ENCODE data around the gene TMEM59L. TPM values are rescaled to one million over a fixed set of nuclear protein-coding genes. Genes with fewer than 3 reads are reported as not detected.

The TMEM59L gene
- total and polyA plus RNA-seq, 9 of the 15 experiments (the other 6 are each of a cell fraction or from before 2014, with no cell fraction given) = 0.37 TPM; not detected in 8

- TF ChIP-seq ZMIZ1 (IDR thresholded peaks at IDR 0.05; ENCODE audit: low read depth in 2 of 2, low read length in 2 of 2) (no peak), ZSCAN29 (IDR thresholded peaks at IDR 0.05) (no peak), ZNF592 (IDR thresholded peaks at IDR 0.05) (peak; percentile 71; the same call in 1 of the 2 replicates), SAP30 (IDR thresholded peaks at IDR 0.05; ENCODE audit: borderline replicate concordance, insufficient read depth, low read depth, low read length, poor library complexity, severe bottlenecking) (peak; percentile 3), KLF6 (CRISPR knock-in tag; IDR thresholded peaks at IDR 0.05; ENCODE audit: borderline replicate concordance) (no peak), RFX1 (IDR thresholded peaks at IDR 0.05) (no peak), KLF16 (IDR thresholded peaks at IDR 0.05) (no peak), ZNF655 (CRISPR knock-in tag; IDR thresholded peaks at IDR 0.05) (no peak), DNMT1 (IDR thresholded peaks at IDR 0.05) (no peak), TCFL5 (CRISPR knock-in tag; conservative IDR thresholded peaks at IDR 0.05) (no peak), HBP1 (CRISPR knock-in tag; IDR thresholded peaks at IDR 0.05) (no peak)
Observed at GRCh38 chr19:18587962-18588610, 24.6 kb upstream of the TMEM59L start (continued).
